HL-60 (cell line): Measurements from ENCODE around the gene SETD3.

Source experiments
- DNase-seq, 2 experiments: peaks; one replicate each; pipeline ENCODE4 v3.0.0-alpha.2; 2010 to 2020; ENCODE audit warnings: low read depth in 1 of 2, low spot score in 1 of 2
- H3K27ac ChIP-seq: fragments of 250-450 bp; sonication (Bioruptor Pico); replicated peaks from 2 replicates; pipeline ENCODE4 v1.5.1; 2020; ENCODE audit warnings: mild to moderate bottlenecking, moderate library complexity
- H3K27me3 ChIP-seq: fragments of 250-450 bp; sonication (Bioruptor Pico); 2 replicates; pipeline ENCODE4 v1.5.1; 2021; ENCODE audit warnings: mild to moderate bottlenecking, moderate library complexity; ENCODE audit not compliant: insufficient read depth, poor library complexity, severe bottlenecking
- H3K4me3 ChIP-seq: replicated peaks from 2 replicates; pipeline ENCODE4 v1.5.1; 2011; ENCODE audit warnings: mild to moderate bottlenecking, control low read depth, low read length; ENCODE audit not compliant: insufficient read depth
- CTCF ChIP-seq: IDR thresholded peaks from one replicate; pipeline ENCODE4 v1.5.1; 2011; ENCODE audit warnings: low read length, control low read depth, inconsistent platforms; ENCODE audit not compliant: insufficient read depth
- GABPA ChIP-seq: IDR thresholded peaks from 2 replicates; pipeline ENCODE4 v1.6.1; 2012; ENCODE audit warnings: low read depth
- POLR2AphosphoS5 ChIP-seq: IDR thresholded peaks from 2 replicates; pipeline ENCODE4 v1.6.1; 2012; ENCODE audit warnings: low read depth
- REST ChIP-seq: IDR thresholded peaks from 2 replicates; pipeline ENCODE4 v1.6.1; 2012; ENCODE audit warnings: low read depth; ENCODE audit not compliant: insufficient replicate concordance
- SPI1 ChIP-seq: IDR thresholded peaks from 2 replicates; pipeline ENCODE4 v1.6.1; 2012; ENCODE audit warnings: low read depth, mild to moderate bottlenecking, borderline replicate concordance

Gene SETD3

GRCh38 chr14:99357151-99357915, 123.3 kb downstream of the SETD3 start:
- TF ChIP-seq POLR2AphosphoS5 (no peak), REST (no peak), GABPA (no peak), CTCF (no peak), SPI1 (no peak)
- no peak for DNase-seq
- H3K27ac ChIP-seq: no peak overlapping the region
- no peaks in the 10 kb centered on the region for H3K27me3 ChIP-seq
- H3K4me3 ChIP-seq: no peak overlapping the region

DNA sequence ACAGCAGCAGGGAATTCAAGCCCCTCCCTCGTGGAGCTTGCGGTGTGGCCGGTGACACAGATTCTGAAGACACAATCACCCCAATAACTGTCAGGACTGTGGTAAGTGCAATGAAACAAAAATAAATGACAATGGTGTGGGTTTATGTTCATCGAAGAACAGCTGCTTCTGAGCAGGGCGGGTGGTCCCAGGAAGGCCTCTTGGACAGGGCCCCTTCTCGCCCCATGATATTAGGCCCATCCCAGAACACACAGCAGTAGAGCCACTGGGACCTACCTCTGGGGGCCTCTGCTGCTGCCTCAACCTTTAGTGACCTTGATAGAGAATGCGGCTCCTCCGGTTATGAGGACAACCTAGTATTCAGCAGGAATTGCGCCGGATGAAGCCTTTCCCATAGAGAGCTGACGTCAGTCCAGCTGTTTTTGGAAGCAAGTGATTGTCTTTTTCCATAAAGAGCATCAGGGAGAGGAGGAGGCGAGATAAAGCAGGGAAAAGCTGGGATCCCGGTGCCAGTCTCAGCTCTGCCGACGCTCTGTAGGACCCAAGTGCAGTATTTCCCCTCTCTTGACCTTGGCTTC, 124.5 kb downstream of the SETD3 start:
- no peak for TF ChIP-seq CTCF
- no peak for TF ChIP-seq SPI1
- no peak for TF ChIP-seq GABPA
- TF ChIP-seq POLR2AphosphoS5: no peak
- no peak for TF ChIP-seq REST
- no peak overlapping the region for H3K27ac ChIP-seq

DNA sequence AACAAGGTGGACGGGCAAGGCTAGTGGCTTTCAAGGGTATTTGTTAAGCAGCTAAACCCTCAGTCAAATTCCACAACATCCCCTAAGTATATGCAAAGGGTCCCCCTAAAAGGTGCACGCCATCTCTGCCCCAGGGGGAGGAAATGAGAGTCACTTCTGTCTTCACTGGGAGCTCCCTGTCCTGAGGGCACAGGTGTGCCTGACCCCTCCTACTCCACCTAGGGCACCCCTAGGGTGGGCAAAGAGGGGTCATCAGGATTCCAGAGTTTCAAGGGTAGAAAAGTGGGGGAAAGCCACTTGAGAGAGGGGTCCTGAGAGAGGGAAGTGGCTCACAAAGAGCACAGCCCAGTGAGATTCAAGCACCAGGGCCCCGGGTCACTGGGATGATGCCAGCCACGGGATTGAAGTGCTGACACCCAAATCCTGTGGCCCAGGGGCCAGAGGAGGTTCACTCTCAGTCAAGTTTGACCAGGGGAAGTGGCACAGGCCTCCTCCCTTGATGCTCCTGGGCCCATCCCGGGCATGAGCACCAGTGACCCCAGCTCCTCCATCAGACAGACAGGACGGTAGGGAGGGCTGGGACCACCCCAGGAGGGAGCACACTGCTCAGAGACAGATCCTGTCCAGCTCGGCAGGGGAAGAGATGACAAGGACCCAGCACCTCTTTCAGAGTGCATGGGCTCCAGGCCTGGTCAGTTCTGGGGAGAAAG, 126.3 kb downstream of the SETD3 start:
- H3K27me3 ChIP-seq: no peaks in the 10 kb centered on the region
- DNase-seq: no peak
- H3K4me3 ChIP-seq: no peak overlapping the region
- TF ChIP-seq POLR2AphosphoS5 (no peak), GABPA (no peak), REST (no peak), CTCF (no peak), SPI1 (no peak)
- H3K27ac ChIP-seq: no peak overlapping the region

More for the DNA sequence above, 124.5 kb downstream of the SETD3 start:
- no peak overlapping the region for H3K4me3 ChIP-seq
- DNase-seq: no peak
- H3K27me3 ChIP-seq: no peaks in the 10 kb centered on the region
